Tibial artery (tissue), 4 donors: ENCODE results near the gene CLTRN.

Experiments
- DNase-seq, 2 donors: peaks; one replicate each; pipeline ENCODE4 v3.0.0-alpha.2; 2019
- H3K27ac ChIP-seq, 2 donors: fragments of 200-600 bp; sonication (generic) in 1 of 2; 1 replicate in 1 of 2; 2 replicates in 1 of 2; pipeline ENCODE4 v1.5.1; 2018 to 2019; ENCODE audit warnings: mild to moderate bottlenecking in 1 of 2
- H3K27me3 ChIP-seq, 2 donors: fragments of 200-600 bp; sonication (generic) in 1 of 2; one replicate each; pipeline versions ENCODE4 v1.5.1 to v1.6.0; 2016 to 2019
- H3K36me3 ChIP-seq, 3 donors: fragments of 200-600 bp; sonication (generic) in 2 of 3; one replicate each; pipeline ENCODE4 v1.5.1; 2016 to 2019; ENCODE audit warnings: mild to moderate bottlenecking in 2 of 3
- H3K4me1 ChIP-seq, 4 donors: fragments of 200-600 bp; sonication (generic) in 2 of 4; 1 replicate in 3 of 4; 2 replicates in 1 of 4; pipeline ENCODE4 v1.5.1; 2016 to 2019
- H3K4me3 ChIP-seq, 2 donors: fragments of 200-600 bp; sonication (generic) in 1 of 2; 1 replicate in 1 of 2; 2 replicates in 1 of 2; pipeline ENCODE4 v1.5.1; 2018 to 2019; ENCODE audit warnings: mild to moderate bottlenecking in 2 of 2
- H3K9me3 ChIP-seq, 3 donors: fragments of 200-600 bp; sonication (generic) in 1 of 3; one replicate each; pipeline ENCODE4 v1.5.1; 2016 to 2019
- CTCF ChIP-seq, 2 experiments: fragments of 200-600 bp in 1 of 2; fragments of 450-650 bp in 1 of 2; IDR thresholded peaks; one replicate each; pipeline ENCODE4 v1.5.1; 2017 to 2019; ENCODE audit warnings: antibody characterized with exemption in 2 of 2, mild to moderate bottlenecking in 1 of 2, moderate library complexity in 1 of 2
- intact Hi-C: fragments of 100-400 bp; cut with DNase I; formaldehyde crosslinking; loops from one replicate; pipeline ENCODE4 v1.15.0; 2023; ENCODE audit warnings: low total_unique reads

CLTRN gene

GRCh38 chrX:15686818-15687685, 22.4 kb upstream of the CLTRN start:
- H3K27me3 ChIP-seq: no peaks in the 10 kb centered on the region
- peak; percentile 45 to 48 for TF ChIP-seq CTCF (IDR thresholded peaks at IDR 0.05)
- intact Hi-C loops: no loop called here
- peak; percentile 40 to 61 for DNase-seq
- no peaks in the 10 kb centered on the region for H3K9me3 ChIP-seq
- no peaks in the 10 kb centered on the region for H3K4me1 ChIP-seq
- H3K27ac ChIP-seq: no peak overlapping the region
- H3K4me3 ChIP-seq: no peak overlapping the region
- peaks cover 0 to 25% (median 18%) of the 10 kb centered on the region in 3 donors for H3K36me3 ChIP-seq

GRCh38 chrX:15683193-15683592, 18.6 kb upstream of the CLTRN start:
- intact Hi-C loops: loop anchor here (5.0 kb wide), 1 partner anchor 109 kb away; the partner anchor contains the start of gene ZRSR2
- DNase-seq: no peak
- no peaks in the 10 kb centered on the region for H3K4me1 ChIP-seq
- no peak overlapping the region for H3K4me3 ChIP-seq
- peaks cover 0 to 16% (median 5%) of the 10 kb centered on the region in 3 donors for H3K36me3 ChIP-seq
- no peak for TF ChIP-seq CTCF (IDR thresholded peaks at IDR 0.05)
- no peaks in the 10 kb centered on the region for H3K27me3 ChIP-seq
- H3K9me3 ChIP-seq: no peaks in the 10 kb centered on the region
- no peak overlapping the region for H3K27ac ChIP-seq

GRCh38 chrX:15681433-15681832, 16.8 kb upstream of the CLTRN start:
- H3K36me3 ChIP-seq: peaks cover 0 to 16% (median 5%) of the 10 kb centered on the region in 3 donors
- H3K4me1 ChIP-seq: peaks cover 0 to 7% (median 3%) of the 10 kb centered on the region in 4 donors
- intact Hi-C loops: loop anchor here (5.0 kb wide), 1 partner anchor 111 kb away; the partner anchor contains the start of gene ZRSR2
- no peak overlapping the region for H3K4me3 ChIP-seq
- H3K27ac ChIP-seq: no peak overlapping the region
- TF ChIP-seq CTCF (IDR thresholded peaks at IDR 0.05): no peak
- no peak for DNase-seq
- no peaks in the 10 kb centered on the region for H3K9me3 ChIP-seq
- no peaks in the 10 kb centered on the region for H3K27me3 ChIP-seq

GRCh38 chrX:15680401-15680800, 15.8 kb upstream of the CLTRN start:
- Histone ChIP-seq H3K27ac (no peak overlapping the region), H3K36me3 (peaks cover 0 to 16% (median 5%) of the 10 kb centered on the region in 3 donors), H3K9me3 (no peaks in the 10 kb centered on the region), H3K27me3 (no peaks in the 10 kb centered on the region), H3K4me1 (peaks cover 0 to 12% (median 6%) of the 10 kb centered on the region in 4 donors), H3K4me3 (no peak overlapping the region)
- DNase-seq: no peak
- no peak for TF ChIP-seq CTCF (IDR thresholded peaks at IDR 0.05)
- intact Hi-C loops: loop anchor here (5.0 kb wide), 1 partner anchor 112 kb away; the partner anchor contains the start of gene ZRSR2

- Histone ChIP-seq H3K27ac (no peak overlapping the region), H3K4me3 (no peak overlapping the region), H3K4me1 (peaks cover 0 to 17% (median 6%) of the 10 kb centered on the region in 4 donors), H3K9me3 (no peaks in the 10 kb centered on the region), H3K27me3 (no peaks in the 10 kb centered on the region), H3K36me3 (peaks cover 0 to 16% (median 5%) of the 10 kb centered on the region in 3 donors)
- DNase-seq: no peak
- intact Hi-C loops: loop anchor here (10.0 kb wide), 1 partner anchor 176 kb away; the partner anchor contains the start of gene AP1S2
- TF ChIP-seq CTCF (IDR thresholded peaks at IDR 0.05): no peak
Observed at GRCh38 chrX:15679246-15679645, 14.6 kb upstream of the CLTRN start.
